ENCODE measurements around the gene RAB3A. TPM values are rescaled to one million over a fixed set of nuclear protein-coding genes. Genes with fewer than 3 reads are reported as not detected.

RAB3A gene
- total and polyA plus RNA-seq, 2 experiments from 2014 or later, result 1.4 to 1.9 TPM

DNA sequence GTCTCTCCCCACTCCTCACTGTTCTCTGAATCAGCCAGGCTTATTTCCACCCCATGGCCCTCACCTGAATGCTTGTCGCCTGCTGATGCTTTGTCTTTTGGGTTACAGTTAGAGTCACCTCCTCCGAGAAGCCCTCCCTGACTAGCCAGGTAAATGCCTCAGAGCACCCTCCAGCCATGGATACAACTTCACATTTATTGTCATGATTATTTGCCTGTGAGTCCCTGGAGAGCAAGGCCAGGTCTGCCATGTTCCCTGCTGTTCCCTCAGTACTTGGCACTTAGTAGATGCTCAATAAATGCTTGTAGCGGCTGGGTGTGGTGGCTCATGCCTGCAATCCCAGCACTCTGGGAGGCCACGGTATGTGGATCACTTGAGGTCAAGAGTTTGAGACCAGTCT is 26.1 kb upstream of the RAB3A start:
- TF ChIP-seq EZH2 (IDR thresholded peaks at IDR 0.05; ENCODE audit: insufficient read depth, poor library complexity, severe bottlenecking) (no peak), EZH2phosphoT487 (IDR thresholded peaks at IDR 0.05; ENCODE audit: insufficient read depth, low read depth) (no peak)
- 36 to 39% methylated on average over 4 of the region's 4 CpGs for WGBS, 2 experiments (ENCODE audit: low coverage in 1 of 2, low lambda C conversion rate in 2 of 2, missing lambda C conversion rate in 2 of 2)
- Histone ChIP-seq H3K9me3 (ENCODE audit: low read depth) (no peaks in the 10 kb centered on the region), H3K79me2 (ENCODE audit: insufficient read depth) (no peaks in the 10 kb centered on the region), H3K36me3 (ENCODE audit: low read depth) (no peaks in the 10 kb centered on the region), H2AFZ (no peak overlapping the region), H4K20me1 (ENCODE audit: insufficient read depth) (no peaks in the 10 kb centered on the region), H3K27me3 (replicated peaks; ENCODE audit: insufficient read depth) (peaks cover 12% of the 10 kb centered on the region), H3K4me1 (ENCODE audit: insufficient read depth) (no peaks in the 10 kb centered on the region), H3K4me3 (no peak overlapping the region), H3F3A (ENCODE audit: insufficient read depth) (no peaks in the 10 kb centered on the region), H3K9ac (no peak overlapping the region), H3K4me2 (ENCODE audit: unreplicated experiment) (no peak overlapping the region), H3K9me2 (ENCODE audit: insufficient read depth) (no peaks in the 10 kb centered on the region), H3K27ac (no peak overlapping the region)
- in situ Hi-C loops (cut with MboI), result no loop called here
- no peak for DNase-seq

DNA sequence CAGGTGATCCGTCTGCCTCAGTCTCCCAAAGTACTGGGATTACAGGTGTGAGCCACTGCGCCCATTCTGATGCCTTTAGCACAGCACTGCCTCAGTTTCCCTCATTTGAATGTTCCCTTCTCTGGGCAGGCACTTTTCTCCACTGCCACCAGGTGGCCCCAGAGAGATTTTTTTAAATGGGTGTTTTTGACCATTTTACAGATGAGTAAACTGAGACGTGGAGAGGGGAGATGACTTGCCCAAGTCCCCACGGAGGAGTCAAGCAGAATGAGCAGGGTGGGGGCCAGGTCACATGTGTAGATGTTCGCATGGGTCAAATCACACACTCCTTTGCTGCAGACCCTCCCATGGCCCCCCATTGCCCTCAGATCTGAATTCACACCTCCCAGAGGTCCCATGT is 25.6 kb upstream of the RAB3A start:
- no peak overlapping the region for H3K4me2 ChIP-seq (ENCODE audit: unreplicated experiment)
- TF ChIP-seq EZH2phosphoT487 (IDR thresholded peaks at IDR 0.05; ENCODE audit: insufficient read depth, low read depth) (no peak), EZH2 (IDR thresholded peaks at IDR 0.05; ENCODE audit: insufficient read depth, poor library complexity, severe bottlenecking) (no peak)
- no peaks in the 10 kb centered on the region for H3K9me3 ChIP-seq (ENCODE audit: low read depth)
- in situ Hi-C loops (cut with MboI), result no loop called here
- H3K9me2 ChIP-seq (ENCODE audit: insufficient read depth), result no peaks in the 10 kb centered on the region
- no peak for DNase-seq
- peaks cover 12% of the 10 kb centered on the region for H3K27me3 ChIP-seq (replicated peaks; ENCODE audit: insufficient read depth)
- H3K27ac ChIP-seq, result no peak overlapping the region
- no peaks in the 10 kb centered on the region for H3K79me2 ChIP-seq (ENCODE audit: insufficient read depth)
- no peaks in the 10 kb centered on the region for H3K36me3 ChIP-seq (ENCODE audit: low read depth)
- H3K9ac ChIP-seq, result no peak overlapping the region
- no peaks in the 10 kb centered on the region for H4K20me1 ChIP-seq (ENCODE audit: insufficient read depth)
- H3K4me3 ChIP-seq, result no peak overlapping the region
- 32 to 41% methylated on average over 5 of the region's 5 CpGs for WGBS, 2 experiments (ENCODE audit: low coverage in 1 of 2, low lambda C conversion rate in 2 of 2, missing lambda C conversion rate in 2 of 2)
- no peak overlapping the region for H2AFZ ChIP-seq
- no peaks in the 10 kb centered on the region for H3F3A ChIP-seq (ENCODE audit: insufficient read depth)
- no peaks in the 10 kb centered on the region for H3K4me1 ChIP-seq (ENCODE audit: insufficient read depth)

DNA sequence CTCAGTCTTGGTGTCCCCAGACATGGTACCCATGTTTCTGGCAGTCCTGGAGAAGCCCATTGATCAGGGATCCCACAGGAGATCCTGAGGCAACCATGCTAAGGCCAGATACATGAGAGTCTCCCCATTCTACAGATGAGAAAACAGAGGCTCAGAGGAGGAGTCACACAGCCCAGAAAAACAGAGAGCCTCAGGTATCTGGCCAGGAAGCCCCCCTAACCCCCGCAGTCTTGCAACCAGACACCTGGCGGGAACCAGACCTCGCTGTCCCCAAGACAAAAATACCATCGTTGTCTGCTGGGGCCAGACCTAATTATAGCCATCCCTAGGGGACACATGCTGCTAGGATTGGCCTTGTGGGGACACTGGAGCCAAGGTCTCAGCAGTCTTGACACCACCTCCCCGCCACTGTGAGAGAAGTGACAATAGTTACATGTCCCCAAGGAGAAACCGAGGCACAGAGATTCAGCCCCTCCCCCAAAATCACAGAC is 24.0 kb upstream of the RAB3A start:
- Histone ChIP-seq H3K9ac (no peak overlapping the region), H3F3A (ENCODE audit: insufficient read depth) (no peaks in the 10 kb centered on the region), H3K4me2 (ENCODE audit: unreplicated experiment) (no peak overlapping the region), H3K36me3 (ENCODE audit: low read depth) (no peaks in the 10 kb centered on the region), H3K79me2 (ENCODE audit: insufficient read depth) (no peaks in the 10 kb centered on the region), H3K4me1 (ENCODE audit: insufficient read depth) (no peaks in the 10 kb centered on the region), H4K20me1 (ENCODE audit: insufficient read depth) (no peaks in the 10 kb centered on the region), H3K27me3 (replicated peaks; ENCODE audit: insufficient read depth) (peaks cover 12% of the 10 kb centered on the region), H3K27ac (no peak overlapping the region), H3K4me3 (no peak overlapping the region), H3K9me3 (ENCODE audit: low read depth) (no peaks in the 10 kb centered on the region), H2AFZ (no peak overlapping the region), H3K9me2 (ENCODE audit: insufficient read depth) (no peaks in the 10 kb centered on the region)
- TF ChIP-seq EZH2phosphoT487 (IDR thresholded peaks at IDR 0.05; ENCODE audit: insufficient read depth, low read depth) (no peak), EZH2 (IDR thresholded peaks at IDR 0.05; ENCODE audit: insufficient read depth, poor library complexity, severe bottlenecking) (no peak)
- in situ Hi-C loops (cut with MboI), result no loop called here
- no peak for DNase-seq
- 57 to 58% methylated on average over 6 of the region's 6 CpGs for WGBS, 2 experiments (ENCODE audit: low coverage in 1 of 2, low lambda C conversion rate in 2 of 2, missing lambda C conversion rate in 2 of 2)

DNA sequence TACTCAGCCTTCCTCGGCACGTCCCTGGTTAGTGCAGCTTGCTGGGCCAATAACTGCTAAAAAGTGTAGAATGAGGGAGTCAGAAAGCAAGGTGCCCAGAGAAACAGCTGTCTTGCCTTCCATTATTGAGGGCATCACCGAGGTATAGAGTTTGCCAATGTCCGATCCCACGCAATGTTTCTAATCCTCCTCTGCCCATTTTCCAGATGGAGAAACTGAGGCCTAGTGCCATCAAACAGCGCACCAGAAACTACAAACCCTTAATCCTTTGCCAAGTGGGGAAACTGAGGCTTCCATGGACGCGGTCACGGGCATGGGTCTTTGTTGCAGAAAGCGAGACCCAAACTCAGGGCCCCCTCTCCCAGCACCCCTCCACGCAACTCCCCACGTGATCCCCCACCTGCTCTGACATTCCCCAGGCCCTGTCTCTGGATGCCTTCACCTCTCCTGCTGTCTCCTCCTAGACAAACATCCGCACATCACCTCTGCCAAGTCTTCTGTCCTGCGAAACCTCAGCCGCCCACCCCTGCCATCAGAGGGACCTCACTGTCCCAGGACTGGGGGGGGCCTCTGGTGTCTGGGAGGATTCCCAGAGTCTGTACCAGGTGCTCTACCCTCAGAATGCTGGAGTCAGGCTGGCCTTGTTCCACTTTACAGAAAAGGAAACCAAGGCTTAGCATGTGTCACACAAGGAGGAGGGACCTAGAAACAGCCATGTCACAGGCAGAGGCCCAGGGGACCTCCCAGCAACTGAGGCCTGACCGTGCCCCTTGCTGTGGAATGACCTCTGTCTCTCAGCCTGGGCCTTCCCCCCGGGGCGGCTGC is 23.3 kb upstream of the RAB3A start:
- no peak overlapping the region for H3K4me2 ChIP-seq (ENCODE audit: unreplicated experiment)
- no peak overlapping the region for H3K4me3 ChIP-seq
- in situ Hi-C loops (cut with MboI), result no loop called here
- H3K27ac ChIP-seq, result no peak overlapping the region
- no peak for TF ChIP-seq EZH2phosphoT487 (IDR thresholded peaks at IDR 0.05; ENCODE audit: insufficient read depth, low read depth)
- TF ChIP-seq EZH2 (IDR thresholded peaks at IDR 0.05; ENCODE audit: insufficient read depth, poor library complexity, severe bottlenecking), result no peak
- H3F3A ChIP-seq (ENCODE audit: insufficient read depth), result no peaks in the 10 kb centered on the region
- no peaks in the 10 kb centered on the region for H3K9me3 ChIP-seq (ENCODE audit: low read depth)
- no peaks in the 10 kb centered on the region for H3K9me2 ChIP-seq (ENCODE audit: insufficient read depth)
- no peak for DNase-seq
- peaks cover 11% of the 10 kb centered on the region for H3K27me3 ChIP-seq (replicated peaks; ENCODE audit: insufficient read depth)
- 81% methylated on average over 15 to 18 of the region's 18 CpGs for WGBS, 2 experiments (ENCODE audit: low coverage in 1 of 2, low lambda C conversion rate in 2 of 2, missing lambda C conversion rate in 2 of 2)
- no peaks in the 10 kb centered on the region for H4K20me1 ChIP-seq (ENCODE audit: insufficient read depth)
- H3K36me3 ChIP-seq (ENCODE audit: low read depth), result no peaks in the 10 kb centered on the region
- no peaks in the 10 kb centered on the region for H3K79me2 ChIP-seq (ENCODE audit: insufficient read depth)
- no peak overlapping the region for H3K9ac ChIP-seq
- no peaks in the 10 kb centered on the region for H3K4me1 ChIP-seq (ENCODE audit: insufficient read depth)
- H2AFZ ChIP-seq, result no peak overlapping the region

Data from GM23248 (cell line).